Activated CD8-positive, alpha-beta memory T cell treated with anti-CD3 and anti-CD28 coated beads, Interleukin-2, amount 10 ng/mL, durations not matched to agents 7 days and 5 days (primary cell): ENCODE results near the gene PCGF1. TPM values are rescaled to one million over a fixed set of nuclear protein-coding genes. Genes with fewer than 3 reads are reported as not detected.

ENCODE experiments used
- ATAC-seq: fragments of 150-1000 bp; cut with Tn5 transposase; one replicate; pipeline ENCODE4 v1.10.0; 2021; ENCODE audit warnings: moderate library complexity
- CTCF ChIA-PET: fragments of 350-600 bp; sonication (Branson Sonifier 250); formaldehyde crosslinking; loops from one replicate; lab custom pipeline; 2021; ENCODE audit warnings: antibody characterized with exemption; lab: Charles Lee
- DNase-seq: peaks from one replicate; pipeline ENCODE4 v3.0.0-alpha.2; 2020
- H3K27ac Mint-ChIP-seq: one replicate; pipeline ENCODE4 v1.8.0; 2021; ENCODE audit warnings: mild to moderate bottlenecking, mixed read lengths
- H3K27me3 Mint-ChIP-seq: one replicate; pipeline ENCODE4 v1.8.0; 2021; ENCODE audit warnings: mixed read lengths
- H3K36me3 Mint-ChIP-seq: one replicate; pipeline ENCODE4 v1.8.0; 2021; ENCODE audit warnings: mild to moderate bottlenecking, mixed read lengths
- H3K4me1 Mint-ChIP-seq: one replicate; pipeline ENCODE4 v1.8.0; 2021; ENCODE audit warnings: mixed read lengths
- H3K4me3 Mint-ChIP-seq: one replicate; pipeline ENCODE4 v1.8.0; 2021; ENCODE audit warnings: mild to moderate bottlenecking, moderate library complexity, mixed read lengths
- H3K9me3 Mint-ChIP-seq: one replicate; pipeline ENCODE4 v1.8.0; 2022; ENCODE audit warnings: low read depth, mixed read lengths
- total RNA-seq, 2 experiments: library from RNA; stranded (reverse); gene quantifications; one replicate each; pipeline ENCODE4 v1.2.3, GENCODE V29; 2021

The PCGF1 gene
- total RNA-seq, 2 experiments from 2014 or later = 15.5 to 34.0 TPM

DNA sequence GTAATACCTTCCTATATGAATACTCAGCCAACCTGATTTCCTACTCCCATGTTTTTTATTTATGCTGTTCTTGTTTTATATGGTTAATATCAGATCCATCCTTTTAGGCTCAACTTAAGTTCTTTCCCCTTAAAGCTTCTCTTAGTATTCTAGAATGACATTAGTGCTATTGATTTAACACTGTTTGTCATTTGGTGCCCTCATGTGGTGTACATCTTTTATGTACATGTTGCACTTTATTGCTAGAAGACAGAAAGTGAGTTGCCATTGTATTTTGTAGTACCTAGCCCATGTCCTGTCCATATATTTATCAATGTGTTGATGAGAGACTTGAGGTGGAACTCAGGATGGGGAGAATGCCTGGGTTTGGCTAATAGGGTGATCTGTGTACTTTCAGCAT, 24.7 kb upstream of the PCGF1 start:
- no peak for ATAC-seq

DNA sequence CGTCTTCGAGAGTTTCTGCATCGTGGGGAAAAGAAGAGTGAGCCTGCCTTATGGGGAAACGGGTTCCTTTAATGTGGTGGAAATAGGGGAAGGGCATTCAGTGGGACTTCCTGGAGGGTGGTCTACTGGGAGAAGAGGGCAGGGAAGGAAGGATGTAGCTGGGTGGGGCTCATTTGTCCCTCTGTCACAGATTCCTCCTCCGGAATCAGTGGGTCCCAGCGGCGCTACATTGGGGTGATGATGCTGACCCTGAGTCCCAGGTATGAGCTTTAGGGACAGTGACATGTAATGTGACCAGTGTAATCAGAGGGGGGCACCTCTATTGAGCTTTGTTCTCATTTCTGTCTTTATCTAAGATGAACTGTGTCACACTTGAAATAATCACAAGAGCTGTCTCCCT, 24.2 kb upstream of the PCGF1 start:
- Mint-ChIP-seq H3K4me3 (peak overlapping the region; percentile 100), H3K27me3 (no peaks in the 10 kb centered on the region), H3K36me3 (peaks cover 37% of the 10 kb centered on the region), H3K27ac (peak overlapping the region; percentile 97), H3K4me1 (peaks cover 41% of the 10 kb centered on the region), H3K9me3 (no peaks in the 10 kb centered on the region)
- no peak for ATAC-seq
- DNase-seq = no peak
- CTCF ChIA-PET = interaction anchor here (0.6 to 6.4 kb wide), 32 partner anchors 9 to 282 kb away, joined by 3 to 98 read pairs (median 5); partner anchors contain the start of genes CCDC142, INO80B, LBX2 and MRPL53

More for the DNA sequence above, 24.7 kb upstream of the PCGF1 start:
- Mint-ChIP-seq H3K27me3 (no peaks in the 10 kb centered on the region), H3K4me3 (peak overlapping the region; percentile 34), H3K27ac (peak overlapping the region; percentile 97), H3K36me3 (peaks cover 31% of the 10 kb centered on the region), H3K4me1 (peaks cover 39% of the 10 kb centered on the region), H3K9me3 (no peaks in the 10 kb centered on the region)
- DNase-seq = no peak
- CTCF ChIA-PET = interaction anchor here (0.6 to 6.4 kb wide), 30 partner anchors 9 to 264 kb away, joined by 3 to 98 read pairs (median 5); partner anchors contain the start of genes CCDC142, INO80B, LBX2 and MRPL53

DNA sequence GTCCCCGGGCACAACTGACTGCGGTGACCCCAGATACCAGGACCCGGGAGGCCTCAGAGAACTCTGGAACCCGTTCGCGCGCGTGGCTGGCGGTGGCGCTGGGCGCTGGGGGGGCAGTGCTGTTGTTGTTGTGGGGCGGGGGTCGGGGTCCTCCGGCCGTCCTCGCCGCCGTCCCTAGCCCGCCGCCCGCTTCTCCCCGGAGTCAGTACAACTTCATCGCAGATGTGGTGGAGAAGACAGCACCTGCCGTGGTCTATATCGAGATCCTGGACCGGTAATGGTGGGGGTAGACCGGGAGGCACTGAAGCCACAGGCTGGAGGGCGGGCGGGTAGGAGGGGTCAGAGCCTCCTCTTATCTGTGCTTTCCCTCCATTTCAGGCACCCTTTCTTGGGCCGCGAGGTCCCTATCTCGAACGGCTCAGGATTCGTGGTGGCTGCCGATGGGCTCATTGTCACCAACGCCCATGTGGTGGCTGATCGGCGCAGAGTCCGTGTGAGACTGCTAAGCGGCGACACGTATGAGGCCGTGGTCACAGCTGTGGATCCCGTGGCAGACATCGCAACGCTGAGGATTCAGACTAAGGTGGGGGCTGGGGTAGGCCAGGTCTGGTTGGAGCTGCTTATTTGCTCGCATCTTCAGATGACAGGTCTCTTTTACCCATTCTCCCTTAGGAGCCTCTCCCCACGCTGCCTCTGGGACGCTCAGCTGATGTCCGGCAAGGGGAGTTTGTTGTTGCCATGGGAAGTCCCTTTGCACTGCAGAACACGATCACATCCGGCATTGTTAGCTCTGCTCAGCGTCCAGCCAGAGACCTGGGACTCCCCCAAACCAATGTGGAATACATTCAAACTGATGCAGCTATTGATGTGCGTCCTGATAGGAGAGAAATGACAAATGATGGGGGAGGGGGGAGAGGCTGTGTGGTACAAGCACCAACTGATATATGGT, 23.0 kb upstream of the PCGF1 start:
- DNase-seq = peak; percentile 73

DNA sequence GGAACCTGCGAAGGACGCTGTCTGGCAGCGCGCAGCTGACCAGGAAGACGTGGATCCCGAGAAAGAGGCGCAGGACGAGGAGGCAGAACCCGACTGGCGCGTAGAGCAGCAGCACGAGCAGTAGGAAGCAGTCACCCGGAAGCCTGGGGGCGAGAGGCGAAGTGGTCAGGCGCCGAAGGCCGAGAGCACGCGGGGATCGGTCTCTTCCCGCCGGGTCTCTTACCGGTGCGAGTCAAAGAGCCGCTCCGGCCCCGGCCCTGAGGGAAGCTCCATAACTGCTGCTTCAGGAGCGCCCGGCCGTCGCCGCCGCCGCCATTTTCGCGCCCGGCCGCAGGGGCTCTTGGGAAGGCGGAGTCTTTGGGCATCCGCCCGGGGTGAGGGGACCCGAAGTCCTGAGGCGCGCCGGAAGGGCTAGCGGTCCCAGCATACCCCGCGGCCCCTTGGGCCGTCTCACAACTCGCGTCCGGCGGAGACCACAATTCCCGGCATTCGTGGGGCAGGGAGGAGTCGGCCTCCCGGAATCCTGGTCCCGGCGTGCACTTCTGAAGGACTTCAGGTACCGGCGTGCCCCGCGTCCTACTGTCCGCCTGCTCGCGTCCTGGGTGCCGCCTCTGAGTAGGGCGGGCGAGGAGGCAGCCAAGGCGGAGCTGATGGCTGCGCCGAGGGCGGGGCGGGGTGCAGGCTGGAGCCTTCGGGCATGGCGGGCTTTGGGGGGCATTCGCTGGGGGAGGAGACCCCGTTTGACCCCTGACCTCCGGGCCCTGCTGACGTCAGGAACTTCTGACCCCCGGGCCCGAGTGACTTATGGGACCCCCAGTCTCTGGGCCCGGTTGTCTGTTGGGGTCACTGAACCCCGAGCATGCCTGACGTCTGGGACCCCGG, 22.1 kb upstream of the PCGF1 start, which contains the start of the genes AUP1 and HTRA2:
TSS of gene AUP1 (minus strand) at position 350 of the 882 bp plus-strand sequence. CDS start at position 273, 77 bp downstream.
TSS of gene HTRA2 (plus strand) at position 577 of the 882 bp plus-strand sequence. CDS start at position 651, 74 bp downstream.
- DNase-seq (peak; percentile 98), ATAC-seq (peak; percentile 90)
- Mint-ChIP-seq H3K27me3 (no peaks in the 10 kb centered on the region), H3K36me3 (peaks cover 48% of the 10 kb centered on the region), H3K4me1 (peaks cover 46% of the 10 kb centered on the region), H3K27ac (peak within 1 kb of the TSS; percentile 97), H3K4me3 (peak within 1 kb of the TSS; percentile 100), H3K9me3 (no peaks in the 10 kb centered on the region)
- CTCF ChIA-PET = interaction anchor here (0.6 to 6.4 kb wide), 9 partner anchors 13 to 123 kb away, joined by 3 to 98 read pairs (median 12); partner anchors contain the start of genes CCDC142, LBX2, TLX2 and TTC31

More for the DNA sequence above, 23.0 kb upstream of the PCGF1 start:
- Mint-ChIP-seq H3K36me3 (peaks cover 48% of the 10 kb centered on the region), H3K4me1 (peaks cover 46% of the 10 kb centered on the region), H3K4me3 (peak overlapping the region; percentile 100), H3K27me3 (no peaks in the 10 kb centered on the region), H3K27ac (peak overlapping the region; percentile 97), H3K9me3 (no peaks in the 10 kb centered on the region)
- ATAC-seq = peak; percentile 16
- CTCF ChIA-PET = interaction anchor here (0.8 to 6.4 kb wide), 19 partner anchors 9 to 281 kb away, joined by 3 to 98 read pairs (median 9); partner anchors contain the start of genes CCDC142, INO80B, LBX2 and MRPL53

DNA sequence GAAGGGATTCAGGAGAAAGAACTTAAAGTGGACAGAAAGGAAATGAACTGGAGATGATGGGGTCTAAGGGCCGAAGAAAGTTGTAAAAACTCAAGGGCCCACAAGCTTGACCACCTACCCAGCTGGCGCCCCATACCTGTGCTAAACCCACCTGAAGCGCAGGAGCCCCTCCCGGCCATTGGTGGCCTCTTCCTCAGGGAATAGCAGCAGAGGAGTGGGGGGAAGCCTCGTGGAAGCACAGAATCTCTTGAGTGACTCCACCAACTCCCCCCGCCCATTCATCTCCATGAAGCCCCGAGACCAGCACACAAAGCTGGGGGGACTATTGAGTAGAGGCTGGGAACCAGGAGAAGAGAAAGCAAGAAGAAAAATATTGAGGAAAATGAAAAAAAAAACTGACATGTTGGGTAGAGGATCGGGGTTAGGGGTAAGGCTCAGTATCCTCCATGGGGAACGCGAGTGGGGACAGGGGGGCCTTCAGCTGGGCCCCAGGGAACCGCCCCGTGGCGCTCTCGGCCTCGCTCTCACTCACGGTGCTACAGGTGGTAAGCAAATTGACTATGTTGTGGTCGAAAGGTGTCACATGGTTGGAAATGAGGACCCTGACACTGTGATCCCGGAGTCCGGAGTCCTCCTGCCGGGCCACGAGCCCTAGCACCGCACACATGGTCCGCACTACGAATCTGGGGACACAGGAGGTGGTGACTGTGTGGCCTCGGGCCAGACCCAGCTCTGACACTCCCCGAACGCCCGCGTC, 21.3 kb upstream of the PCGF1 start:
- peak; percentile 10 for ATAC-seq
- no peaks in the 10 kb centered on the region for H3K9me3 Mint-ChIP-seq
- H3K4me3 Mint-ChIP-seq = peak overlapping the region; percentile 100
- peak; percentile 61 for DNase-seq
- CTCF ChIA-PET = interaction anchor here (1.2 to 6.4 kb wide), 7 partner anchors 12 to 71 kb away, joined by 3 to 98 read pairs (median 27); partner anchors contain the start of genes CCDC142, LBX2, TLX2 and TTC31
- H3K27ac Mint-ChIP-seq = peak overlapping the region; percentile 97
- H3K4me1 Mint-ChIP-seq = peaks cover 46% of the 10 kb centered on the region
- peaks cover 45% of the 10 kb centered on the region for H3K36me3 Mint-ChIP-seq
- H3K27me3 Mint-ChIP-seq = no peaks in the 10 kb centered on the region

DNA sequence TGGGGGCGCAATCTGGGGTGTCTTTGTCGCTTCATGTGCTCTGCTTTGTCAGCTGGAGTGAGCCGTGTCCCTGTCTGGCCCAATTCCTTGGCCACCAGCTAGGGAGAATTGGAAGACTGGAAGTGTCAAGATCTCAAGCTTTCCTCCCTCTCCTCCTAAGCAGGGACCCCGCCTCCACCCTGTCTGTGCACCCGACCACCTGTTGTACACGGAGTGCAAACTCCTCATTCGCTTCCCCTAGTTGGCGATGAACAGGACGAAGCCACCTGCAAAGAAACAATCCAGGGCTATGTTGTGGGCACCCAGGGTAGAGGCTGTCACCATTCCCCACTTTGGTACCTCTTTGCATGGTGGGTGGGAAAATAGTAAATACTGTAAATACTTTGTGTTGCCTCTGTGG, 20.2 kb upstream of the PCGF1 start:
- peaks cover 47% of the 10 kb centered on the region for H3K4me1 Mint-ChIP-seq
- peak overlapping the region; percentile 100 for H3K4me3 Mint-ChIP-seq
- DNase-seq (no peak), ATAC-seq (no peak)
- peaks cover 44% of the 10 kb centered on the region for H3K36me3 Mint-ChIP-seq
- H3K27ac Mint-ChIP-seq = peak overlapping the region; percentile 29
- H3K27me3 Mint-ChIP-seq = no peaks in the 10 kb centered on the region
- H3K9me3 Mint-ChIP-seq = no peaks in the 10 kb centered on the region
- CTCF ChIA-PET = interaction anchor here (5.9 to 6.4 kb wide), 2 partner anchors 26 to 45 kb away, joined by 39 to 61 read pairs; partner anchors contain the start of genes CCDC142, LBX2 and TTC31

DNA sequence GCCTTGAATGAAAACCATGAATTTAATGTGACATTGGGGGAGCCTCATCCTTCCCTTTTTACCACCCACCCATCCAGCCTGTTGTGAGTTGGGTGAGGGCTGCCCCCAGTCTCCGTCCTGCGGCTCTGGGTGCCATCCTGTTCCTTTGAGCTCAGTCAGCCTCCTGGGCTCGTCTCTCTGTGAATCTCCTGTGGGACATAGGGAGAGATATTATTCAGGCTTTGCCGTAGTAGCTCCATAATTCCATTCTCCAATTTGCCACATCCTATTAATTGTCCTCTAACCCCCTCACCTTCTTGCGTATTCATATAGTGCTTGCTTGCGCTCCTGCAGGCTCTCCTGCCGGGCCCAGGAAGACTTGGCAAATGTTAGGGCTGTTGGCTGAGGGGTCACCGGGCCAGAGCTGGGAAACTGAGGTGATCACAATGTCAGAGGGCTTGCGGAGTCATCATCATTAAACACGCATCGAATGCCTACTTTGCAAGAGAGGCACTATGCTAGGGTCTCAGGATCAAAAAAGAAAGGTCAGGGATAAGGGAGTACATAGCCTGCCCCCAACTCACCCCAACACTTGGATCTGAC, 19.2 kb upstream of the PCGF1 start:
- peaks cover 36% of the 10 kb centered on the region for H3K36me3 Mint-ChIP-seq
- CTCF ChIA-PET = interaction anchor here (0.7 to 5.9 kb wide), 8 partner anchors 10 to 135 kb away, joined by 3 to 39 read pairs (median 4); partner anchors contain the start of genes CCDC142, LBX2, TLX2 and TTC31
- H3K27me3 Mint-ChIP-seq = peaks cover 3% of the 10 kb centered on the region
- DNase-seq (no peak), ATAC-seq (no peak)
- no peaks in the 10 kb centered on the region for H3K9me3 Mint-ChIP-seq
- peaks cover 39% of the 10 kb centered on the region for H3K4me1 Mint-ChIP-seq
- H3K27ac Mint-ChIP-seq = no peak overlapping the region
- H3K4me3 Mint-ChIP-seq = no peak overlapping the region

DNA sequence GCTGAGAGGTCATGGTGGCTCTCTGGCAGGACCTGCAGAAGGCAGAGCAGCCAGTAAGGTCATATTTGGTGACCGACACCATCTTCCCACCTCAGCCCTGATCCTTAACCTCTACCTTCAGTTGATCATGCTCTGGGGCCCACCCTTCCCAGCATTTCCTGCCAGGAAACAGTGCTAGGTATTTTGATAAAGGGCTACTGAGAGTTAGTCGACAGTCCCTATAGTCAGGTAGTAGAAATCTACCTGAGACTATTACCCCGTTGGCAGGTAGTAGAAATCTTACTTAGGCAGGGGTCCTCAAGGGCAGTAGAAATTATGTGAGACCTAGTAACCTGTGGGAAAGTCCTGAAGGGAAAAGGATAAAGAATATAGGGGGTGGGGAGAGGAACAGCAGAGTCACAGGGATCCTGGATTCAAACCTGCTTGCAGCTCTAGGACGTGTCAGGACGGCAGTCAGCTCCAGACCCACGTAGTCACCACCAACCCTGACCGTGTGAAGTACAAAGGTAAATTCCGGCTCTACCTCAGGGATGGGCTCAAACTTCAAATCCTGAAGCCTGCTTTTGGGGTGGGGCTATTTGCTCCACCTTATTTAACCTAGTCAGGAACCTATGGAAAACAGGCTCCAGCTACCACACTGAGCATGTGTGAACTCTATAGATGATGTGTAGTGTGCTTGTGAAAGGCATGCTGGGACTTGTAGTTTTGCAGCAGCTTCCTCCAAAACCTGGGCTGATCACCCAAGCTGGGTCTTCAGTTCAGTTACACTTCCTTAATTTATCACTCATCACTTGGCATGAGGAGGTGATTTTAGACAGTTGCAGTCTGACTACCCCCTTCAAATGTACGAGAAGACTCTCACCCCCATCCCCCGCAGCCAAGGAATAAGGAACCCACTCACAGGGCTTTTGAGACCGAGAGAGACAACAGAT, 18.5 kb upstream of the PCGF1 start, which contains the start of gene DQX1:
TSS of gene DQX1 (minus strand) at position 515 of the 932 bp plus-strand sequence. CDS start at position 13, 502 bp downstream.
- Mint-ChIP-seq H3K27me3 (peaks cover 5% of the 10 kb centered on the region), H3K4me3 (peak within 1 kb of the TSS; percentile 17), H3K27ac (no peak within 1 kb of the TSS), H3K36me3 (peaks cover 35% of the 10 kb centered on the region), H3K4me1 (peaks cover 32% of the 10 kb centered on the region), H3K9me3 (no peaks in the 10 kb centered on the region)
- ATAC-seq = no peak
- DNase-seq = no peak
- CTCF ChIA-PET = interaction anchor here (0.7 to 1.9 kb wide), 7 partner anchors 10 to 134 kb away, joined by 3 to 5 read pairs (median 4); partner anchors contain the start of genes CCDC142, TLX2 and TTC31

DNA sequence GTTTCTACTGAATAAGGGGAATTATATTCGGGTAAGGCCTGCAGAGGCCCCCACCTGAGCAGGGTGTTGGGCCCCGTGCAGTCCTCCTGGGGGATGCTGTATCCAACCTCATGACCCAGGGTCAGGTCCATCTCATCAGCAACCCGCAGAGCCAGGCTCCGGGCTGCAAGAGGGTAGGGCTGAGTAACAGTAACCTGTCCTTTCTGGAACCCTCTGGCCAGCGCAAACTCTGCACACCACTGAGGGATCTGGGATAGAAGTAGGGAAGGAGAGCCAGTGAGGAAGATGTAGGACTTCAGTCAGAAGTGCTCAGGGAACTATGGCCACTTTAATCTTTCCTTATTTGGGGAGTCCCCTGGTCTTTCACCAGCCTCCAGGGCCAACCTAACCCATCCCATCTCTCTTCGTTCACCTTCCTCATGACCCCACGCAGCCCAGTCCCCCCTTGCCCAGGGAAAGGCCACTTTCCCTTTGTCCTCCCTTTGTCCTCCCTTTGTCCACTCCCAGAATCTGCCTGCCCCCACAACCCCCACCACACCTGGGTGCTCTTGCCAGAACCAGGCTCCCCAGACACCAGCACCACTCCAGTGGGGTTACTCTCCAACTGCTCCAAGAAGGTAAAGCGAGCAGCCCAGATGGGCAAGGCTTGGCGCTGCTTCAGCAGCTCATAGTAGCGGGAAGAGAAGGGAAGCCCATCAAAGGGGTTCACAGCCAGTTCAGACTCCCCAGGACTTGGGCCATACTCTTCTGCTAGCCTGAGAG, 17.6 kb upstream of the PCGF1 start:
- peaks cover 26% of the 10 kb centered on the region for H3K4me1 Mint-ChIP-seq
- DNase-seq (no peak), ATAC-seq (no peak)
- no peak overlapping the region for H3K4me3 Mint-ChIP-seq
- H3K9me3 Mint-ChIP-seq = no peaks in the 10 kb centered on the region
- H3K36me3 Mint-ChIP-seq = peaks cover 33% of the 10 kb centered on the region
- no peak overlapping the region for H3K27ac Mint-ChIP-seq
- CTCF ChIA-PET = interaction anchor here (1.6 to 1.9 kb wide), 2 partner anchors 11 to 42 kb away, joined by 4 to 5 read pairs; partner anchors contain the start of genes CCDC142, TLX2 and TTC31
- peaks cover 12% of the 10 kb centered on the region for H3K27me3 Mint-ChIP-seq

DNA sequence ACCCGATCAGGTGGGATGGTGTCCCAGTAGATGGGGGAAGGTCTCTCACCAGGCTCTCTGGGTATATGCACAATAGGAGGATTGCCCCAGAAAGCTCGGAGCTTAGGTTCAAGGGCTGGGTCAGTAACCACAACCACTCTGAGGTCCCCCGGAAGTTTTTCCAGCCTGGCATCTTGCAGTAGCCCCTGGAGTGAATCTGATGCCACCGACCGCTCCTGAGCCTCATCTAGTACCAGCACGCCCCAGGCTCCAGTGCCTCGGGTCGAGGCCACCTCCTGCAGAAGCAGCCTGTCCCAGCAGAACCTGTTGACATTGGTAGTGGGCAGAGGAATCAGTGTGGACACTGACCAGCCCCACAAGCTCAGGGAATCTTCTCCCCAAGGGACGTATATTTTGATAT, 16.5 kb upstream of the PCGF1 start:
- CTCF ChIA-PET = no interaction called here
- Mint-ChIP-seq H3K27ac (no peak overlapping the region), H3K4me3 (no peak overlapping the region), H3K36me3 (peaks cover 32% of the 10 kb centered on the region), H3K9me3 (no peaks in the 10 kb centered on the region), H3K27me3 (peaks cover 23% of the 10 kb centered on the region), H3K4me1 (peaks cover 26% of the 10 kb centered on the region)
- DNase-seq (no peak), ATAC-seq (no peak)
